Activated naive CD4-positive, alpha-beta T cell treated with anti-CD3 and anti-CD28 coated beads for 36 hours (primary cell): ENCODE results near the gene ZNF438. TPM values are rescaled to one million over a fixed set of nuclear protein-coding genes. Genes with fewer than 3 reads are reported as not detected.
A peak's percentile ranks its signal among the peaks of the same experiment; 100 is the strongest.
"Not testable (repeated sequence)": the region's sequence is repeated elsewhere in the genome, so short reads cannot be mapped to it uniquely, and the experiment has no call there.

ENCODE experiments used
- CTCF ChIA-PET: fragments of 350-600 bp; sonication (Branson Sonifier 250); formaldehyde crosslinking; loops from one replicate; lab custom pipeline; 2021; ENCODE audit warnings: antibody characterized with exemption; lab: Charles Lee
- DNase-seq: peaks from one replicate; pipeline ENCODE4 v3.0.0-alpha.2; 2020
- H3K27ac Mint-ChIP-seq: one replicate; pipeline ENCODE4 v1.8.0; 2021; ENCODE audit warnings: mild to moderate bottlenecking, mixed read lengths
- H3K27me3 Mint-ChIP-seq: one replicate; pipeline ENCODE4 v1.8.0; 2021; ENCODE audit warnings: low read depth, mixed read lengths
- H3K36me3 Mint-ChIP-seq: one replicate; pipeline ENCODE4 v1.8.0; 2021; ENCODE audit warnings: low read depth, mixed read lengths
- H3K4me1 Mint-ChIP-seq: one replicate; pipeline ENCODE4 v1.8.0; 2021; ENCODE audit warnings: low read depth, mixed read lengths
- H3K4me3 Mint-ChIP-seq: one replicate; pipeline ENCODE4 v1.8.0; 2021; ENCODE audit warnings: mild to moderate bottlenecking, moderate library complexity, mixed read lengths
- H3K9me3 Mint-ChIP-seq: one replicate; pipeline ENCODE4 v1.8.0; 2021; ENCODE audit warnings: mixed read lengths
- intact Hi-C: fragments of 100-400 bp; cut with micrococcal nuclease; formaldehyde crosslinking; loops from one replicate; pipeline ENCODE4 v1.15.1; 2023
- total RNA-seq, 2 experiments: library from RNA; stranded (reverse); gene quantifications; one replicate each; pipeline ENCODE4 v1.2.3, GENCODE V29; 2021

ZNF438 gene
- total RNA-seq, 2 experiments from 2014 or later, result 2.4 to 2.6 TPM

- intact Hi-C loops, result no loop called here
- Mint-ChIP-seq H3K4me1 (peaks cover 7% of the 10 kb centered on the region), H3K9me3 (peaks cover 5% of the 10 kb centered on the region), H3K27me3 (no peaks in the 10 kb centered on the region), H3K4me3 (no peak overlapping the region), H3K27ac (no peak overlapping the region), H3K36me3 (peaks cover 2% of the 10 kb centered on the region)
- CTCF ChIA-PET, result no interaction called here
- no peak for DNase-seq
These were observed 40.6 kb downstream of the ZNF438 start for GRCh38 chr10:30990971-30991646.

- no peak overlapping the region for H3K27ac Mint-ChIP-seq
- H3K4me3 Mint-ChIP-seq, result no peak overlapping the region
- intact Hi-C loops, result no loop called here
- H3K27me3 Mint-ChIP-seq, result no peaks in the 10 kb centered on the region
- DNase-seq, result no peak
- peaks cover 4% of the 10 kb centered on the region for H3K9me3 Mint-ChIP-seq
- peaks cover 10% of the 10 kb centered on the region for H3K4me1 Mint-ChIP-seq
- CTCF ChIA-PET, result no interaction called here
- H3K36me3 Mint-ChIP-seq, result peaks cover 2% of the 10 kb centered on the region
These were observed 41.3 kb downstream of the ZNF438 start for GRCh38 chr10:30990351-30990750.

GRCh38 chr10:30988831-30989435, 42.7 kb downstream of the ZNF438 start:
- CTCF ChIA-PET, result interaction anchor here (0.9 to 1.4 kb wide), 2 partner anchors 43 to 301 kb away, joined by 3 to 4 read pairs; partner anchors contain the start of gene ZNF438
- DNase-seq, result no peak
- H3K4me3 Mint-ChIP-seq, result no peak overlapping the region
- no peak overlapping the region for H3K27ac Mint-ChIP-seq
- peaks cover under 1% of the 10 kb centered on the region for H3K36me3 Mint-ChIP-seq
- no peaks in the 10 kb centered on the region for H3K9me3 Mint-ChIP-seq
- no peaks in the 10 kb centered on the region for H3K27me3 Mint-ChIP-seq
- intact Hi-C loops, result loop anchor here (5.0 kb wide), 3 partner anchors 158 to 328 kb away; partner anchors contain the start of gene ZEB1
- H3K4me1 Mint-ChIP-seq, result peaks cover 14% of the 10 kb centered on the region

- Mint-ChIP-seq H3K27ac (no peak overlapping the region), H3K36me3 (peaks cover 5% of the 10 kb centered on the region), H3K9me3 (peaks cover 3% of the 10 kb centered on the region), H3K4me1 (peaks cover 17% of the 10 kb centered on the region), H3K4me3 (no peak overlapping the region), H3K27me3 (no peaks in the 10 kb centered on the region)
- CTCF ChIA-PET, result no interaction called here
- DNase-seq, result no peak
- intact Hi-C loops, result loop anchor here (5.0 kb wide), 3 partner anchors 160 to 330 kb away; partner anchors contain the start of gene ZEB1
These were observed 44.2 kb downstream of the ZNF438 start for GRCh38 chr10:30987463-30987862.

- Mint-ChIP-seq H3K36me3 (peaks cover 5% of the 10 kb centered on the region), H3K4me1 (peaks cover 12% of the 10 kb centered on the region), H3K27me3 (no peaks in the 10 kb centered on the region), H3K9me3 (peaks cover 3% of the 10 kb centered on the region), H3K27ac (peak overlapping the region; percentile 55), H3K4me3 (no peak overlapping the region)
- intact Hi-C loops, result loop anchor here (1.0 to 5.0 kb wide), 7 partner anchors 12 to 357 kb away; partner anchors contain the start of genes ZEB1 and ZNF438
- no peak for DNase-seq
- CTCF ChIA-PET, result interaction anchor here (0.8 kb wide), 1 partner anchor 46 kb away, joined by 4 read pairs; the partner anchor contains the start of gene ZNF438
These were observed 45.6 kb downstream of the ZNF438 start for GRCh38 chr10:30986053-30986555.

GRCh38 chr10:30985512-30985911, 46.2 kb downstream of the ZNF438 start:
- Mint-ChIP-seq H3K4me1 (peaks cover 12% of the 10 kb centered on the region), H3K36me3 (peaks cover 6% of the 10 kb centered on the region), H3K27me3 (no peaks in the 10 kb centered on the region), H3K4me3 (no peak overlapping the region), H3K27ac (no peak overlapping the region), H3K9me3 (peaks cover 3% of the 10 kb centered on the region)
- CTCF ChIA-PET, result interaction anchor here (0.5 to 0.8 kb wide), 2 partner anchors 46 to 896 kb away, joined by 3 to 4 read pairs; partner anchors contain the start of gene ZNF438
- intact Hi-C loops, result loop anchor here (2.0 to 5.0 kb wide), 4 partner anchors 115 to 332 kb away; partner anchors contain the start of gene ZEB1
- DNase-seq, result no peak

- DNase-seq, result no peak
- Mint-ChIP-seq H3K9me3 (peaks cover 5% of the 10 kb centered on the region), H3K27me3 (no peaks in the 10 kb centered on the region), H3K36me3 (peaks cover 14% of the 10 kb centered on the region), H3K4me3 (no peak overlapping the region), H3K4me1 (peaks cover 12% of the 10 kb centered on the region), H3K27ac (peak overlapping the region; percentile 50)
- intact Hi-C loops, result loop anchor here (2.0 to 5.0 kb wide), 4 partner anchors 116 to 333 kb away; partner anchors contain the start of gene ZEB1
- CTCF ChIA-PET, result interaction anchor here (0.5 to 0.8 kb wide), 3 partner anchors 47 to 897 kb away, joined by 3 to 4 read pairs (median 4); partner anchors contain the start of gene ZNF438
These were observed 46.9 kb downstream of the ZNF438 start for GRCh38 chr10:30984563-30985328.

- intact Hi-C loops, H3K9me3 Mint-ChIP-seq, DNase-seq, H3K4me3 Mint-ChIP-seq, CTCF ChIA-PET, H3K27ac Mint-ChIP-seq, H3K27me3 Mint-ChIP-seq: not testable (repeated sequence)
- peaks cover 12% of the 10 kb centered on the region for H3K4me1 Mint-ChIP-seq
- H3K36me3 Mint-ChIP-seq, result peaks cover 16% of the 10 kb centered on the region
These were observed 48.5 kb downstream of the ZNF438 start for GRCh38 chr10:30983209-30983608.

- peaks cover 7% of the 10 kb centered on the region for H3K9me3 Mint-ChIP-seq
- H3K27me3 Mint-ChIP-seq, result no peaks in the 10 kb centered on the region
- peaks cover 9% of the 10 kb centered on the region for H3K4me1 Mint-ChIP-seq
- intact Hi-C loops, result no loop called here
- peaks cover 16% of the 10 kb centered on the region for H3K36me3 Mint-ChIP-seq
- DNase-seq, result no peak
- CTCF ChIA-PET, result interaction anchor here (1.2 kb wide), 1 partner anchor 51 kb away, joined by 4 read pairs; the partner anchor contains the start of gene ZNF438
- no peak overlapping the region for H3K27ac Mint-ChIP-seq
- H3K4me3 Mint-ChIP-seq, result no peak overlapping the region
These were observed 50.6 kb downstream of the ZNF438 start for GRCh38 chr10:30980951-30981616.

GRCh38 chr10:30979956-30980355, 51.7 kb downstream of the ZNF438 start:
- intact Hi-C loops, result no loop called here
- CTCF ChIA-PET, result no interaction called here
- DNase-seq, result no peak
- Mint-ChIP-seq H3K4me1 (peaks cover 3% of the 10 kb centered on the region), H3K4me3 (no peak overlapping the region), H3K27ac (no peak overlapping the region), H3K27me3 (no peaks in the 10 kb centered on the region), H3K9me3 (peaks cover 7% of the 10 kb centered on the region), H3K36me3 (peaks cover 16% of the 10 kb centered on the region)

- intact Hi-C loops, result no loop called here
- Mint-ChIP-seq H3K27me3 (no peaks in the 10 kb centered on the region), H3K9me3 (peaks cover 7% of the 10 kb centered on the region), H3K4me3 (no peak overlapping the region), H3K27ac (no peak overlapping the region), H3K4me1 (peaks cover 3% of the 10 kb centered on the region), H3K36me3 (peaks cover 16% of the 10 kb centered on the region)
- CTCF ChIA-PET, result no interaction called here
- DNase-seq, result no peak
These were observed 52.8 kb downstream of the ZNF438 start for GRCh38 chr10:30978843-30979242.
